ENCODE data around the gene LRRC8D. TPM values are rescaled to one million over a fixed set of nuclear protein-coding genes. Genes with fewer than 3 reads are reported as not detected.
A peak's percentile ranks its signal among the peaks of the same experiment; 100 is the strongest.

The LRRC8D gene
- total and polyA plus RNA-seq, 8 donors, result under 0.01 to 13.8 (median 5.2) TPM

DNA sequence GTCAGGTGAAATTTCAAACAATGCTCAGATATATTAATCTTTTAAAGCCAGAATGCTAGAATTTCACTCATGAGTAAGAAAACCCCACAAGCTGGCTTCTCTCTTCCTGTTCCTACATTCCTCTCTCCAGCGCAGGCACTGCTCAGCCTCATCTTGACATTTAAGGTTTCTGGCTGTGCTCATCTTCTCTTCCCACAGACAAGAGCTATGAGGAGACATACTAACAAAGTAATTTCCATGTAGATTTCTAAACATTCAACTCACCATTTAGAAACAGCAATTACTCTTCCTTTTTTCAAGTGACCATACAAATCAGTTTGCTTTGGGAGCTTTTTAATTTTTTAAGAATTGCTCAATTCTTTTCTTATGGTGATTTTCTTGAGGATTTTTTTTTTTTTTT, 7.8 kb upstream of the LRRC8D start:
- DNase-seq, result peak in 1 of 2 donors; percentile 71
- Histone ChIP-seq H3K4me1 (no peaks in the 10 kb centered on the region), H3K27me3 (no peaks in the 10 kb centered on the region), H3K9me3 (no peaks in the 10 kb centered on the region), H3K27ac (no peak overlapping the region), H3K4me3 (no peak overlapping the region), H3K36me3 (no peaks in the 10 kb centered on the region)
- 57 to 85% (median 69%) methylated on average over 1 of the region's 1 CpG for WGBS, 5 donors
- no peak for TF ChIP-seq POLR2A (IDR thresholded peaks at IDR 0.05)
- no peak for TF ChIP-seq EP300 (IDR thresholded peaks at IDR 0.05)
- TF ChIP-seq, protein P1, sequence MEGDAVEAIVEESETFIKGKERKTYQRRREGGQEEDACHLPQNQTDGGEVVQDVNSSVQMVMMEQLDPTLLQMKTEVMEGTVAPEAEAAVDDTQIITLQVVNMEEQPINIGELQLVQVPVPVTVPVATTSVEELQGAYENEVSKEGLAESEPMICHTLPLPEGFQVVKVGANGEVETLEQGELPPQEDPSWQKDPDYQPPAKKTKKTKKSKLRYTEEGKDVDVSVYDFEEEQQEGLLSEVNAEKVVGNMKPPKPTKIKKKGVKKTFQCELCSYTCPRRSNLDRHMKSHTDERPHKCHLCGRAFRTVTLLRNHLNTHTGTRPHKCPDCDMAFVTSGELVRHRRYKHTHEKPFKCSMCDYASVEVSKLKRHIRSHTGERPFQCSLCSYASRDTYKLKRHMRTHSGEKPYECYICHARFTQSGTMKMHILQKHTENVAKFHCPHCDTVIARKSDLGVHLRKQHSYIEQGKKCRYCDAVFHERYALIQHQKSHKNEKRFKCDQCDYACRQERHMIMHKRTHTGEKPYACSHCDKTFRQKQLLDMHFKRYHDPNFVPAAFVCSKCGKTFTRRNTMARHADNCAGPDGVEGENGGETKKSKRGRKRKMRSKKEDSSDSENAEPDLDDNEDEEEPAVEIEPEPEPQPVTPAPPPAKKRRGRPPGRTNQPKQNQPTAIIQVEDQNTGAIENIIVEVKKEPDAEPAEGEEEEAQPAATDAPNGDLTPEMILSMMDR (IDR thresholded peaks at IDR 0.05), result no peak
- no peak for TF ChIP-seq POLR2AphosphoS5 (IDR thresholded peaks at IDR 0.05)
- intact Hi-C loops (cut with DNase I; ENCODE audit: low total_unique reads), result no loop called here

DNA sequence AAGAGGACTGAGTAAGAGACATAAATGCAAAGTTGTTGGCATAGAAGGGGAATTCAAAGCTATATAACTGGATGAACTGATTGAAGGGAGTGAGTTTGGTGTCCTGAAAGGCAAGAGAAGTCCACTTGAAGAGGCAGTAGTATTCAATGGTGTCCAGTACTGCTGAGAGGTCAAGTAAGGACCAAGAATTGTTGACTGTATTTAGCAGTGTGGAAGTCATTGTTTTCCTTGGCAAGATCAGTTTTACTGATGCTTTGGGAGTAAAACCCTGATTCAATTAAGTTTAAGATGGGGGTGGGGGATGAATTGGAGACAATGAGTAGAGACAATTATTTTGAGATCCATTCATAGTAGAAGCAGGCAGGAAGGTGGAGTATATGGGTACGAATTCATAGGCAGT, 5.8 kb upstream of the LRRC8D start:
- Histone ChIP-seq H3K4me1 (peaks cover 0 to 6% (median 2%) of the 10 kb centered on the region in 4 donors), H3K36me3 (no peaks in the 10 kb centered on the region), H3K27ac (no peak overlapping the region), H3K9me3 (no peaks in the 10 kb centered on the region), H3K27me3 (no peaks in the 10 kb centered on the region), H3K4me3 (no peak overlapping the region)
- intact Hi-C loops (cut with DNase I; ENCODE audit: low total_unique reads), result no loop called here
- no peak for DNase-seq
- 75 to 94% (median 88%) methylated on average over 1 of the region's 1 CpG for WGBS, 5 donors
- TF ChIP-seq EP300 (IDR thresholded peaks at IDR 0.05) (no peak), POLR2AphosphoS5 (IDR thresholded peaks at IDR 0.05) (no peak), POLR2A (IDR thresholded peaks at IDR 0.05) (no peak)
- TF ChIP-seq, protein P1 (IDR thresholded peaks at IDR 0.05), result no peak

DNA sequence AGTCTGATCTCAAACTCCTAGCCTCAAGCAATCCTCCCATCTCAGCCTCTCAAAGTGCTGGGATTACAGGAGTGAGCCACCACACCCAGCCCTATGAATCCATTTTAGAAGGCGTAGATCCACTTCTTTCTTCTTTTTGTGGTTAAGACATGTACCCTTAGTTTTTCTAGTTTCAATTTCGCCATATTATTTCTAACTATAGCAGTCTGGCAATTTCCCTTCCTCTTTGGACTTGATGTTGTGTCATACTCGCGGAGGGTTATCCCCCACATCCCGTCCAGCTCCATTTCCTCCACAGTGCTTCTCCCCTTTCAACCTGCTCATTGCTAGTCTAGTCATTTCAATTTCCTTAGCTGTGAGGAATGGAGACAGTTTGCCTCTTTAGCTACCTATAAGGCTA, 5.2 kb upstream of the LRRC8D start:
- Histone ChIP-seq H3K9me3 (no peaks in the 10 kb centered on the region), H3K4me1 (peaks cover 0 to 11% (median 7%) of the 10 kb centered on the region in 4 donors), H3K36me3 (no peaks in the 10 kb centered on the region), H3K27ac (no peak overlapping the region), H3K4me3 (no peak overlapping the region), H3K27me3 (no peaks in the 10 kb centered on the region)
- WGBS, 5 donors, result 82 to 90% (median 86%) methylated on average over 5 of the region's 5 CpGs
- intact Hi-C loops (cut with DNase I; ENCODE audit: low total_unique reads), result no loop called here
- TF ChIP-seq POLR2A (IDR thresholded peaks at IDR 0.05), result no peak
- TF ChIP-seq EP300 (IDR thresholded peaks at IDR 0.05), result no peak
- no peak for TF ChIP-seq POLR2AphosphoS5 (IDR thresholded peaks at IDR 0.05)
- TF ChIP-seq, protein P1 (IDR thresholded peaks at IDR 0.05), result no peak
- DNase-seq, result no peak

DNA sequence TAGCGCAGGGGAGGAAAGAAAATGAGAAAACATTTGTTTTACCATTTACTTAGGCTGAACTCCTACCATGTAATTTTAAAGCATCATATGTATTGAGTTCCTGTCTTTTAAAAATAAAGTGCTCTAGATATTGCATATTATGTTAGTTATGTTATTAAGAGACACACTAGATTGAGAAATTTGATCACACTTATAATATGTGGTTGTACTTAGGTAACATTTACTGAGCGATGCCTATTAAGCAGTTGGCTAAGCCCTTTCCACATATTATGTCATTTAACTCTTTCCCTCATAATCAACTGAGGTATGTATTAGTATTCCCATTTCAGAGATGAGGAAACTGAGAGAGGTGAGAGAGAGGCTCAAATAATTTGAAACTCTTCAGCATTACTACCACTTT, 4.5 kb upstream of the LRRC8D start:
- peaks cover 0 to 11% (median 7%) of the 10 kb centered on the region in 4 donors for H3K4me1 ChIP-seq
- no peaks in the 10 kb centered on the region for H3K36me3 ChIP-seq
- DNase-seq, result no peak
- no peak overlapping the region for H3K27ac ChIP-seq
- H3K27me3 ChIP-seq, result no peaks in the 10 kb centered on the region
- H3K9me3 ChIP-seq, result no peaks in the 10 kb centered on the region
- TF ChIP-seq EP300 (IDR thresholded peaks at IDR 0.05), result no peak
- TF ChIP-seq POLR2A (IDR thresholded peaks at IDR 0.05), result no peak
- TF ChIP-seq, protein P1 (IDR thresholded peaks at IDR 0.05), result no peak
- TF ChIP-seq POLR2AphosphoS5 (IDR thresholded peaks at IDR 0.05), result no peak
- 85 to 99% (median 94%) methylated on average over 2 of the region's 2 CpGs for WGBS, 5 donors
- H3K4me3 ChIP-seq, result no peak overlapping the region
- intact Hi-C loops (cut with DNase I; ENCODE audit: low total_unique reads), result no loop called here

All from stomach (tissue), 9 donors.